Osteoblast (primary cell): Measurements from ENCODE around the gene LMOD3. TPM values are rescaled to one million over a fixed set of nuclear protein-coding genes. Genes with fewer than 3 reads are reported as not detected.

Source experiments
- DNase-seq: peaks from one replicate; pipeline ENCODE4 v3.0.0; 2011; ENCODE audit warnings: low spot score, mixed read lengths; ENCODE audit not compliant: insufficient read length; ENCODE audit errors: missing footprints
- H2AFZ ChIP-seq: 2 replicates; pipeline ENCODE4 v1.6.0; 2011; ENCODE audit warnings: mild to moderate bottlenecking, low read length
- H3K27ac ChIP-seq: 2 replicates; pipeline ENCODE4 v1.5.1; 2011; ENCODE audit warnings: mild to moderate bottlenecking, low read depth, low read length, moderate library complexity
- H3K27me3 ChIP-seq: 2 replicates; pipeline ENCODE4 v1.6.0; 2012; ENCODE audit warnings: mild to moderate bottlenecking, control low read depth, inconsistent platforms, low read length, moderate library complexity; ENCODE audit not compliant: insufficient read depth
- H3K36me3 ChIP-seq: 2 replicates; pipeline ENCODE4 v1.5.1; 2011; ENCODE audit warnings: mild to moderate bottlenecking, low read length, control low read depth, moderate library complexity; ENCODE audit not compliant: insufficient read depth
- H3K4me1 ChIP-seq: 2 replicates; pipeline ENCODE4 v1.5.1; 2011; ENCODE audit warnings: mild to moderate bottlenecking, low read length, control low read depth, moderate library complexity; ENCODE audit not compliant: insufficient read depth
- H3K4me2 ChIP-seq: 2 replicates; pipeline ENCODE4 v1.6.0; 2011; ENCODE audit warnings: mild to moderate bottlenecking, low read length; ENCODE audit not compliant: insufficient read depth
- H3K4me3 ChIP-seq: fragments of 200-600 bp; sonication (generic); 3 replicates; pipeline ENCODE4 v1.5.1; 2012; ENCODE audit warnings: mild to moderate bottlenecking, low read length, inconsistent platforms; ENCODE audit not compliant: insufficient read depth
- H3K79me2 ChIP-seq: 2 replicates; pipeline ENCODE4 v1.6.0; 2012; ENCODE audit warnings: mild to moderate bottlenecking, low read length, control low read depth, inconsistent platforms; ENCODE audit not compliant: insufficient read depth
- H3K9me3 ChIP-seq: 2 replicates; pipeline ENCODE4 v1.5.1; 2011; ENCODE audit warnings: low read depth, low read length, control low read depth
- H4K20me1 ChIP-seq: 2 replicates; pipeline ENCODE4 v1.6.0; 2012; ENCODE audit warnings: mild to moderate bottlenecking, low read length, control low read depth; ENCODE audit not compliant: insufficient read depth
- total RNA-seq: library from RNA; depleted of rRNA; stranded (reverse); fragments of >200 nt; gene quantifications from 2 replicates; pipeline ENCODE4 v1.2.3, GENCODE V29; 2012
- TF ChIP-seq, protein P1 (sequence below): IDR thresholded peaks from 2 replicates; pipeline ENCODE4 v1.5.1; 2011; ENCODE audit warnings: mild to moderate bottlenecking, low read depth, low read length, moderate library complexity; ENCODE audit errors: extremely low read depth

LMOD3 gene
- total RNA-seq, 1 donor, result not detected

DNA sequence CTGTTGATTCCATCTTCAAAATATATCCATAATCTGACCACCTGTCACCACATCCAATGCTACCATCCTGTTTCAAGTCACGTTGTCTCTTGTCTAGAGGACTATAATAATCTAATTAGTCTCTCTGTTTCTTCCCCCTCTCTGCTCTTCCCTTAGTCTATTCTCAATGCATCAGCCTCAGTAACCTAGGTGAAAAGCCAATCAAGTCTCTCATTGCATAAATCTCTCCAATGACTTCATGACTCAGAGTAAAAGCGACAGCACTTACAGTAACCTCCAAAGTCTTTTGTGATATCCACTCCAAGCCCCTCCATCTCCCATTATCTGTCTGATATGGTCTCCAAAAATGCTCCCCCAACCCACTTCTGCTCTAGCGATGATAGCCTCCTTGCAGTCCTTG is 49.5 kb downstream of the LMOD3 start:
- TF ChIP-seq, protein P1, sequence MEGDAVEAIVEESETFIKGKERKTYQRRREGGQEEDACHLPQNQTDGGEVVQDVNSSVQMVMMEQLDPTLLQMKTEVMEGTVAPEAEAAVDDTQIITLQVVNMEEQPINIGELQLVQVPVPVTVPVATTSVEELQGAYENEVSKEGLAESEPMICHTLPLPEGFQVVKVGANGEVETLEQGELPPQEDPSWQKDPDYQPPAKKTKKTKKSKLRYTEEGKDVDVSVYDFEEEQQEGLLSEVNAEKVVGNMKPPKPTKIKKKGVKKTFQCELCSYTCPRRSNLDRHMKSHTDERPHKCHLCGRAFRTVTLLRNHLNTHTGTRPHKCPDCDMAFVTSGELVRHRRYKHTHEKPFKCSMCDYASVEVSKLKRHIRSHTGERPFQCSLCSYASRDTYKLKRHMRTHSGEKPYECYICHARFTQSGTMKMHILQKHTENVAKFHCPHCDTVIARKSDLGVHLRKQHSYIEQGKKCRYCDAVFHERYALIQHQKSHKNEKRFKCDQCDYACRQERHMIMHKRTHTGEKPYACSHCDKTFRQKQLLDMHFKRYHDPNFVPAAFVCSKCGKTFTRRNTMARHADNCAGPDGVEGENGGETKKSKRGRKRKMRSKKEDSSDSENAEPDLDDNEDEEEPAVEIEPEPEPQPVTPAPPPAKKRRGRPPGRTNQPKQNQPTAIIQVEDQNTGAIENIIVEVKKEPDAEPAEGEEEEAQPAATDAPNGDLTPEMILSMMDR, result no peak
- peaks cover 56% of the 10 kb centered on the region for H3K79me2 ChIP-seq

DNA sequence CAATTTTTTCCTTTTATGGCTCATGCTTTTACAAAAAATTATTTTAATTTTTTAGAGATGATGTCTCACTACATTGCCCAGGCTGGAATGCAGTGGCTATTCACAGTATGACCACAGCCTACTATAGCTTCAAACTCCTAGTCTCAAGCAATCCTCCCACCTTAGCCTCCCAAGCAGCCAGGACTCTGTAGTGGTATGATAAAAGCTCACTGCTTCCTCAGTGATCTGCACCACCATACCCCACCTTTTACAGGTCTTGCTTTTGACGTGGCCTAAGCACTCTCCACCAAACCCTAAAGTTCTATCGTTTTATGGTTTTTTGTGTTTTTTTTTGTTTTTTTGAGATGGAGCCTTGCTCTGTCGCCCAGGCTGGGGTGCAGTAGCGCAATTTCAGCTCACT is 56.3 kb downstream of the LMOD3 start:
- H3K4me3 ChIP-seq, result no peak overlapping the region
- no peaks in the 10 kb centered on the region for H3K27me3 ChIP-seq
- peaks cover 45% of the 10 kb centered on the region for H3K36me3 ChIP-seq

More for the DNA sequence above, 49.5 kb downstream of the LMOD3 start:
- Histone ChIP-seq H2AFZ (no peak overlapping the region), H3K4me1 (no peaks in the 10 kb centered on the region), H3K4me3 (no peak overlapping the region), H4K20me1 (no peaks in the 10 kb centered on the region), H3K27me3 (no peaks in the 10 kb centered on the region), H3K4me2 (no peak overlapping the region), H3K36me3 (peaks cover 32% of the 10 kb centered on the region), H3K27ac (no peak overlapping the region), H3K9me3 (no peaks in the 10 kb centered on the region)
- DNase-seq, result no peak

DNA sequence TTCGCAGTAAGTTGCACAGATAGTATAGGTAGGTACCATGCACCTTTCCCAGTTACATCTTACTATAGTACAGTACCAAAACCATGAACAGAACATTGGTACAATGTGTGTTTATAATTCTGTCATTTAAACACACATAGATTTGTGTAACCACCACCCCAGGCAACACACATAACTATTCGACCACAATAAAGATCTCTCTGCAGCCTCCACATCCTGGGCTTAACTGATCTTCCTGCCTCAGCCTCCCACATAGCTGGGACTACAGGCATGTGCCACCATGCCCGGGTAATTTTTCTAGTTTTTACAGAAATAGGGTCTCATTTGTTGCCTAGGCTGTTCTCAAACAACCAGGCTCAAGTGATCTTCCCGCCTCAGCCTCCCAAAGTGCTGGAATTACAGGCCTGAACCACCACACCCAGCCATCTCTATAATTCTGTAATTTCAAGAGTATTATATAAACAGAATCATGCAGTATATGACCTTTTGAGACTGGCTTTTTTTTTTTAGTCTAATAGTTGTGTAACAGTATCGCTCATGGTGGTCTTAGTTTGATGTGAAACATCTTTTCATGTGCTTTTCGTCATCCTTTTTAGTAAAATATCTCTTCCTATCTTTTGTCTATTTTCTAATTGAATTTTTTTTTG is 57.0 kb downstream of the LMOD3 start:
- H3K4me3 ChIP-seq, result no peak overlapping the region
- H3K36me3 ChIP-seq, result peaks cover 46% of the 10 kb centered on the region
- H4K20me1 ChIP-seq, result no peaks in the 10 kb centered on the region
- H3K27ac ChIP-seq, result no peak overlapping the region
- H3K27me3 ChIP-seq, result no peaks in the 10 kb centered on the region
- TF ChIP-seq, protein P1, result no peak
- DNase-seq, result no peak
- H3K4me2 ChIP-seq, result no peak overlapping the region
- H3K4me1 ChIP-seq, result no peaks in the 10 kb centered on the region
- no peaks in the 10 kb centered on the region for H3K9me3 ChIP-seq
- H3K79me2 ChIP-seq, result peaks cover 4% of the 10 kb centered on the region
- no peak overlapping the region for H2AFZ ChIP-seq

More for the DNA sequence above, 56.3 kb downstream of the LMOD3 start:
- Histone ChIP-seq H3K4me1 (no peaks in the 10 kb centered on the region), H4K20me1 (no peaks in the 10 kb centered on the region), H3K27ac (no peak overlapping the region), H3K79me2 (peaks cover 10% of the 10 kb centered on the region), H3K9me3 (no peaks in the 10 kb centered on the region), H2AFZ (no peak overlapping the region), H3K4me2 (no peak overlapping the region)
- no peak for DNase-seq
- TF ChIP-seq, protein P1, result no peak

DNA sequence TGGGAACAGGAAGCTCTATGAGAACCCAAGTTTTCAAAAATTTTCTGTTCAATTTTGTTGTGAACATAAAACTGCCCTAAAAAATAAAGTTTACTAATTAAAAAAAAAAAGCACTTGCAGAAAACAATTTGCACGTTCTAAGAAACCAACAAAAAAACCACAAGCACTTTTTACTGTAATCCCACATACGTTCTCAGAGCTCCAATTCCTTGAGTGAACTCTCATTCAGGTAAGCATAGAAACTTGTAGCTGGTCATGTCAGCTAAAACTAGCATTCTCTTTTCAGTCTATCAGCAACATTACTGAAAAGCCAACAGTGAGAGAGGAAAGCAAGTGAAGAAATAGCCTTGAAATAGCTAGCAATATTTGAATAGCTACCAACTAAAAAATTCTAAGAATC is 58.8 kb downstream of the LMOD3 start:
- H3K4me1 ChIP-seq, result no peaks in the 10 kb centered on the region
- no peaks in the 10 kb centered on the region for H4K20me1 ChIP-seq
- H3K27me3 ChIP-seq, result no peaks in the 10 kb centered on the region
- TF ChIP-seq, protein P1, result no peak
- DNase-seq, result no peak
- H2AFZ ChIP-seq, result no peak overlapping the region
- H3K27ac ChIP-seq, result no peak overlapping the region
- peaks cover 54% of the 10 kb centered on the region for H3K36me3 ChIP-seq
- H3K4me2 ChIP-seq, result no peak overlapping the region
- no peaks in the 10 kb centered on the region for H3K9me3 ChIP-seq
- H3K4me3 ChIP-seq, result no peak overlapping the region
- H3K79me2 ChIP-seq, result peaks cover 3% of the 10 kb centered on the region
